H1 (cell line): ENCODE data around the gene GRK5. TPM values are rescaled to one million over a fixed set of nuclear protein-coding genes. Genes with fewer than 3 reads are reported as not detected.

Experiments used
- CTCF ChIA-PET: fragments of 300-600 bp; sonication (Branson Sonifier 250); formaldehyde crosslinking; loops from one replicate; lab custom pipeline; 2021; ENCODE audit not compliant: partially characterized antibody; lab: Charles Lee
- POLR2A ChIA-PET: fragments of 300-600 bp; sonication (Branson Sonifier 250); formaldehyde crosslinking; loops from one replicate; lab custom pipeline; 2021; ENCODE audit warnings: inconsistent platforms; ENCODE audit not compliant: partially characterized antibody; lab: Charles Lee
- DNase-seq, 2 experiments: peaks; one replicate each; pipeline versions ENCODE4 v3.0.0 to v3.0.0-alpha.2; 2010 to 2022; ENCODE audit warnings: low spot score in 2 of 2, low read depth in 1 of 2, mixed read lengths in 1 of 2
- FAIRE-seq: peaks from 2 replicates; lab custom pipeline; 2011; peaks lifted over from hg19 to GRCh38; lab: Jason Lieb, UNC
- H2AFZ ChIP-seq: 2 replicates; pipeline ENCODE4 v1.8.1; 2012; ENCODE audit warnings: low read length, inconsistent platforms
- H2AK5ac ChIP-seq: 2 replicates; pipeline ENCODE4 v1.6.1; 2013; ENCODE audit warnings: low read depth, low read length
- H2BK120ac ChIP-seq: replicated peaks from 2 replicates; pipeline ENCODE3; 2013; ENCODE audit warnings: low read depth, low read length, inconsistent platforms
- H2BK12ac ChIP-seq: 2 replicates; pipeline ENCODE4 v1.6.1; 2013; ENCODE audit warnings: low read depth, low read length
- H2BK15ac ChIP-seq: 2 replicates; pipeline ENCODE4 v1.6.1; 2013; ENCODE audit warnings: low read length
- H2BK20ac ChIP-seq: 2 replicates; pipeline ENCODE4 v1.6.1; 2013; ENCODE audit warnings: low read length
- H2BK5ac ChIP-seq: 2 replicates; pipeline ENCODE4 v1.6.1; 2013; ENCODE audit warnings: low read depth, low read length
- H3K14ac ChIP-seq: 2 replicates; pipeline ENCODE4 v1.6.1; 2013; ENCODE audit warnings: inconsistent platforms; ENCODE audit not compliant: insufficient read length
- H3K18ac ChIP-seq: 2 replicates; pipeline ENCODE4 v1.6.1; 2013; ENCODE audit warnings: low read length; ENCODE audit errors: extremely low read depth
- H3K23ac ChIP-seq: 2 replicates; pipeline ENCODE4 v1.6.1; 2013; ENCODE audit warnings: inconsistent platforms; ENCODE audit not compliant: insufficient read length
- H3K23me2 ChIP-seq: 2 replicates; pipeline ENCODE4 v1.6.1; 2013; ENCODE audit warnings: low read depth, low read length
- H3K27ac ChIP-seq: 2 replicates; pipeline ENCODE4 v1.6.1; 2011; ENCODE audit warnings: low read depth, low read length, inconsistent platforms
- H3K27me3 ChIP-seq, 4 experiments: replicated peaks in 1 of 4; 1 replicate in 1 of 4; 2 replicates in 3 of 4; pipeline versions ENCODE4 v1.6.1 to v1.8.1; 2011 to 2013; ENCODE audit warnings: low read length in 3 of 4, mild to moderate bottlenecking in 3 of 4, inconsistent platforms in 2 of 4, mixed read lengths in 2 of 4, moderate library complexity in 1 of 4; ENCODE audit not compliant: control insufficient read depth in 3 of 4, insufficient read depth in 3 of 4; ENCODE audit errors: extremely low read depth in 1 of 4
- H3K36me3 ChIP-seq, 4 experiments: 2 replicates each; pipeline versions ENCODE4 v1.6.1 to v1.8.1; 2011 to 2013; ENCODE audit warnings: mild to moderate bottlenecking in 4 of 4, low read length in 3 of 4, moderate library complexity in 2 of 4, control low read depth in 1 of 4, inconsistent platforms in 1 of 4; ENCODE audit not compliant: insufficient read depth in 4 of 4, control insufficient read depth in 2 of 4
- H3K4ac ChIP-seq: replicated peaks from 2 replicates; pipeline ENCODE3; 2013; ENCODE audit warnings: low read length, low read depth, mixed read lengths, inconsistent platforms; ENCODE audit not compliant: insufficient read length
- H3K4me1 ChIP-seq, 4 experiments: replicated peaks in 1 of 4; 1 replicate in 1 of 4; 2 replicates in 3 of 4; pipeline versions ENCODE4 v1.6.1 to v1.8.1; 2011 to 2013; ENCODE audit warnings: low read length in 3 of 4, inconsistent platforms in 2 of 4, mixed read lengths in 1 of 4; ENCODE audit not compliant: insufficient read depth in 4 of 4, control insufficient read depth in 3 of 4
- H3K4me2 ChIP-seq, 2 experiments: 2 replicates each; pipeline versions ENCODE4 v1.6.1 to v1.8.1; 2011 to 2013; ENCODE audit warnings: low read depth in 2 of 2, low read length in 2 of 2, control low read depth in 1 of 2, inconsistent platforms in 1 of 2, mild to moderate bottlenecking in 1 of 2; ENCODE audit not compliant: insufficient read depth in 1 of 2
- H3K4me3 ChIP-seq, 4 experiments: fragments of 200-600, 300-600 bp in 1 of 4; sonication (generic), shearing (Covaris generic), sonication (Bioruptor Twin) in 1 of 4; 2 replicates each; pipeline versions ENCODE4 v1.5.1 to v1.8.1; 2011 to 2016; ENCODE audit warnings: low read length in 4 of 4, low read depth in 3 of 4, control low read depth in 2 of 4, inconsistent platforms in 2 of 4, mild to moderate bottlenecking in 2 of 4, mixed read lengths in 1 of 4, moderate library complexity in 1 of 4; ENCODE audit not compliant: insufficient read depth in 2 of 4; ENCODE audit errors: extremely low read depth in 1 of 4
- H3K56ac ChIP-seq: replicated peaks from 2 replicates; pipeline ENCODE3; 2013; ENCODE audit warnings: low read depth, mild to moderate bottlenecking, mixed read lengths, low read length, inconsistent platforms; ENCODE audit not compliant: insufficient read length
- H3K79me1 ChIP-seq: 2 replicates; pipeline ENCODE4 v1.6.1; 2013; ENCODE audit warnings: low read depth, low read length, control low read depth
- H3K79me2 ChIP-seq, 2 experiments: 2 replicates each; pipeline versions ENCODE4 v1.6.1 to v1.8.1; 2012 to 2013; ENCODE audit warnings: low read length in 2 of 2, mild to moderate bottlenecking in 2 of 2, inconsistent platforms in 1 of 2; ENCODE audit not compliant: insufficient read depth in 2 of 2, control insufficient read depth in 1 of 2
- H3K9ac ChIP-seq, 4 experiments: replicated peaks in 1 of 4; 1 replicate in 1 of 4; 2 replicates in 3 of 4; pipeline versions ENCODE4 v1.6.1 to v1.8.1; 2011 to 2013; ENCODE audit warnings: low read depth in 3 of 4, low read length in 3 of 4, control low read depth in 2 of 4, mild to moderate bottlenecking in 2 of 4, moderate library complexity in 2 of 4, inconsistent platforms in 1 of 4; ENCODE audit errors: extremely low read depth in 1 of 4
- H3K9me3 ChIP-seq, 2 experiments: 2 replicates each; pipeline versions ENCODE4 v1.6.1 to v1.8.1; 2012 to 2013; ENCODE audit warnings: mild to moderate bottlenecking in 2 of 2, moderate library complexity in 2 of 2, control low read depth in 1 of 2, inconsistent platforms in 1 of 2, low read depth in 1 of 2, low read length in 1 of 2, mixed read lengths in 1 of 2; ENCODE audit not compliant: insufficient read depth in 2 of 2
- H4K20me1 ChIP-seq, 2 experiments: replicated peaks in 1 of 2; 2 replicates each; pipeline versions ENCODE3 to v1.8.1; 2011 to 2013; ENCODE audit warnings: inconsistent platforms in 2 of 2, low read length in 2 of 2, mild to moderate bottlenecking in 1 of 2; ENCODE audit not compliant: insufficient read depth in 2 of 2, control insufficient read depth in 1 of 2
- H4K5ac ChIP-seq: 2 replicates; pipeline ENCODE4 v1.6.1; 2013; ENCODE audit warnings: low read length, low read depth, mixed read lengths, inconsistent platforms; ENCODE audit not compliant: insufficient read length
- H4K8ac ChIP-seq: 2 replicates; pipeline ENCODE4 v1.8.0; 2013; ENCODE audit warnings: mild to moderate bottlenecking, moderate library complexity, low read length, inconsistent platforms; ENCODE audit not compliant: insufficient read depth; ENCODE audit errors: extremely low read depth
- H4K91ac ChIP-seq: replicated peaks from 2 replicates; pipeline ENCODE3; 2013; ENCODE audit warnings: low read length, mixed read lengths, inconsistent platforms; ENCODE audit not compliant: insufficient read length
- CTCF ChIP-seq, 3 experiments: IDR thresholded peaks; 1 replicate in 2 of 3; 2 replicates in 1 of 3; pipeline versions ENCODE4 v1.5.1 to v1.6.1; 2011; ENCODE audit warnings: low read length in 3 of 3, mild to moderate bottlenecking in 3 of 3, inconsistent platforms in 2 of 3, low read depth in 1 of 3, moderate library complexity in 1 of 3; ENCODE audit not compliant: insufficient read depth in 1 of 3; ENCODE audit errors: control extremely low read depth in 1 of 3
- KDM5A ChIP-seq: fragments of 200-600 bp; IDR thresholded peaks from 2 replicates; pipeline ENCODE4 v1.7.1; 2012; ENCODE audit warnings: mild to moderate bottlenecking, low read length, inconsistent platforms, mixed read lengths
- POLR2A ChIP-seq, 2 experiments: IDR thresholded peaks; 1 replicate in 1 of 2; 2 replicates in 1 of 2; pipeline ENCODE4 v1.6.1; 2011; ENCODE audit warnings: low read depth in 2 of 2, low read length in 2 of 2, mild to moderate bottlenecking in 2 of 2; ENCODE audit errors: control extremely low read depth in 1 of 2
- RFX5 ChIP-seq: IDR thresholded peaks from 2 replicates; pipeline ENCODE4 v1.6.1; 2011; ENCODE audit warnings: low read depth, low read length, improper control_type of control experiment, borderline replicate concordance
- TBP ChIP-seq: IDR thresholded peaks from 2 replicates; pipeline ENCODE4 v1.6.1; 2011; ENCODE audit warnings: low read depth, low read length, improper control_type of control experiment
- TEAD4 ChIP-seq: IDR thresholded peaks from 2 replicates; pipeline ENCODE4 v1.6.1; 2012; ENCODE audit warnings: low read depth, low read length, inconsistent platforms, mixed read lengths
- WGBS, 2 experiments: shearing (Covaris generic) in 1 of 2; methylation state at CpG; one replicate each; pipeline versions ENCODE4 v1.1.6 to v1.1.7; 2013 to 2015; ENCODE audit warnings: low lambda C conversion rate in 2 of 2, mixed read lengths in 2 of 2, inconsistent platforms in 1 of 2, low coverage in 1 of 2, missing lambda C conversion rate in 1 of 2; ENCODE audit not compliant: insufficient replicate concordance in 2 of 2, insufficient coverage in 1 of 2, insufficient read length in 1 of 2; ENCODE audit errors: extremely low coverage in 1 of 2, missing lambda C conversion rate in 1 of 2; 5-methylcytosine and 5-hydroxymethylcytosine counted together
- polyA plus RNA-seq, 7 experiments: library from polyadenylated mRNA; depleted of rRNA in 3 of 7; stranded (reverse) in 5 of 7; unstranded in 2 of 7; fragments of >200 nt in 5 of 7; fragments of 200-250 nt in 2 of 7; gene quantifications; 1 replicate in 5 of 7; 2 replicates in 1 of 7; 4 replicates in 1 of 7; pipeline versions ENCODE4 v1.2.1 to v1.2.3, GENCODE V29; 2011 to 2013; ENCODE audit warnings: missing spikeins in 2 of 7, mixed read lengths in 2 of 7
- total RNA-seq: library from RNA; stranded (reverse); fragmentation: NEBNext Ultra II Directional; extraction: Animal tissue kit (Norgen Biotek cat#: 25700); gene quantifications from 2 replicates; pipeline ENCODE4 v1.2.1, GENCODE V29; 2021

GRK5 gene
- total and polyA plus RNA-seq, 2 of the 8 experiments (the other 6 are each of a cell fraction or from before 2014, with no cell fraction given) = 0.54 to 2.5 TPM

DNA sequence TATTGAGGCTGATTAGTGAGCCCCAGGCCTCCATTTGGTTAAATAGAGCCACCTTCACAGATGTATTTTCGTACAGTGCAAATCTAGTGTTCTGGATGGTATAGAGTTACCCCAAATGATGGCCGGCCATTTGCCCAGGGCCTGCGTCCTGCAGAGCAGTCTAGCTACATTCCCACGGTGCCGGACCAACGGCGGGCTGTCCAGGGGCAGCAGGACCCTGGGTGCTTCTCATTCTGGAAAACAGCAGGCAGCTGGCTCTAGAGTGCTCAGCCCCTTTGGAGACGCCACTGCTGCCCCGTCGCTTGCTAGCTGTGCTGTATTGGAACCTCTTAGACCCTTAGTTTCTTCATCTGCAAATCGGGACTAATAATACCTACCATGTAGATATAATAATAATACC is 186.1 kb downstream of the GRK5 start:
- DNase-seq (no peak), FAIRE-seq (no peak)
- Histone ChIP-seq H3K36me3 (no peaks in the 10 kb centered on the region), H4K20me1 (peaks cover 0 to 4% of the 10 kb centered on the region in 2 experiments), H3K23me2 (peaks cover 8% of the 10 kb centered on the region; the same call in 1 of the 2 replicates), H4K91ac (no peak overlapping the region), H2BK20ac (no peak overlapping the region), H3K4ac (no peak overlapping the region), H2AK5ac (no peak overlapping the region), H3K79me1 (no peaks in the 10 kb centered on the region), H3K23ac (no peak overlapping the region), H3K9ac (no peak overlapping the region), H3K14ac (no peak overlapping the region), H3K79me2 (no peaks in the 10 kb centered on the region), H4K5ac (no peak overlapping the region), H2BK15ac (no peak overlapping the region), H3K4me2 (no peak overlapping the region; a peak in 1 of 4 replicates), H3K4me3 (no peak overlapping the region), H3K18ac (no peak overlapping the region), H2AFZ (no peak overlapping the region), H3K56ac (no peak overlapping the region), H3K27ac (no peak overlapping the region), H3K27me3 (no peaks in the 10 kb centered on the region; a peak in 1 of 7 replicates), H3K9me3 (no peaks in the 10 kb centered on the region), H2BK120ac (no peak overlapping the region), H4K8ac (no peak overlapping the region), H2BK5ac (no peak overlapping the region), H3K4me1 (peaks cover 0 to 2% (median 0%) of the 10 kb centered on the region in 4 experiments; a peak in 1 of 7 replicates), H2BK12ac (no peak overlapping the region)
- TF ChIP-seq RFX5 (no peak), KDM5A (no peak), TBP (no peak), TEAD4 (no peak), POLR2A (IDR thresholded peaks at IDR 0.05; ENCODE audit: control extremely low read depth in 1 of 2, low read depth in 2 of 2, low read length in 2 of 2) (no peak), CTCF (IDR thresholded peaks at IDR 0.05; ENCODE audit: control extremely low read depth in 1 of 3, insufficient read depth in 1 of 3, low read depth in 1 of 3, low read length in 3 of 3) (no peak)
- WGBS, 2 experiments = 86% methylated on average over 11 of the region's 11 CpGs; no CpG with 5 or more reads in 1 of the 2 experiments
- CTCF ChIA-PET = interaction anchor here (0.7 to 2.0 kb wide), 6 partner anchors 11 to 194 kb away, joined by 3 to 8 read pairs (median 5); no protein-coding TSS in a partner anchor
- POLR2A ChIA-PET = no interaction called here
